Adrenal gland (tissue), 5 donors: ENCODE data around the gene CTSH.

Experiments used
- POLR2A ChIP-seq, 2 donors: fragments of 450-650 bp; IDR thresholded peaks; one replicate each; pipeline ENCODE4 v1.6.1; 2017; ENCODE audit warnings: antibody characterized with exemption in 2 of 2, mild to moderate bottlenecking in 2 of 2, moderate library complexity in 1 of 2
- TF ChIP-seq, protein P1 (sequence below), 6 experiments: fragments of 450-650 bp in 4 of 6; fragments of 200-600 bp in 2 of 6; sonication (generic) in 1 of 6; IDR thresholded peaks; 1 replicate in 5 of 6; 2 replicates in 1 of 6; pipeline versions ENCODE4 v1.5.1 to v1.8.0; 2016 to 2021; ENCODE audit warnings: antibody characterized with exemption in 6 of 6, mild to moderate bottlenecking in 2 of 6, moderate library complexity in 1 of 6
- donor health status: DM: no; HTN: no; CAD: no.

DNA sequence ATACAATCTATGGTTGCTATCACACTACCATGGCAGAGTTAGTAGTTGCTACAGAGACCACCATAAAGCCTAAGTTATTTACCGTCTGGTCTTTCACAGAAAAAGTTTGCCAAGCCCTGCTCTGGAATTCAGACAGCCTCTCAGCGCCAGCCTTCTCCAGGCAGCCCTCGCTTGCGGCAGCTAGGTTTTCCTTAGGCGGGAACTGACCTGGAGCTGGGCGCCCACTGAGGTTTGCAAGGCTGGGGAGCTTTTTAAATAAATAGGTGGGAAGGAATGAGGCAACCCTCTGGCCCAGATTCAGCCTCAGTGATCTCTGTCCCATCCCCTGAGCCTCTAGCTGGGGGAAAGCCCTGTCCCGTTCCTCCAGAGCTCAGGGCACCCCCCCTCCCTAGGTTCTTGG is 1.2 kb downstream of the CTSH start:
- TF ChIP-seq, protein P1, sequence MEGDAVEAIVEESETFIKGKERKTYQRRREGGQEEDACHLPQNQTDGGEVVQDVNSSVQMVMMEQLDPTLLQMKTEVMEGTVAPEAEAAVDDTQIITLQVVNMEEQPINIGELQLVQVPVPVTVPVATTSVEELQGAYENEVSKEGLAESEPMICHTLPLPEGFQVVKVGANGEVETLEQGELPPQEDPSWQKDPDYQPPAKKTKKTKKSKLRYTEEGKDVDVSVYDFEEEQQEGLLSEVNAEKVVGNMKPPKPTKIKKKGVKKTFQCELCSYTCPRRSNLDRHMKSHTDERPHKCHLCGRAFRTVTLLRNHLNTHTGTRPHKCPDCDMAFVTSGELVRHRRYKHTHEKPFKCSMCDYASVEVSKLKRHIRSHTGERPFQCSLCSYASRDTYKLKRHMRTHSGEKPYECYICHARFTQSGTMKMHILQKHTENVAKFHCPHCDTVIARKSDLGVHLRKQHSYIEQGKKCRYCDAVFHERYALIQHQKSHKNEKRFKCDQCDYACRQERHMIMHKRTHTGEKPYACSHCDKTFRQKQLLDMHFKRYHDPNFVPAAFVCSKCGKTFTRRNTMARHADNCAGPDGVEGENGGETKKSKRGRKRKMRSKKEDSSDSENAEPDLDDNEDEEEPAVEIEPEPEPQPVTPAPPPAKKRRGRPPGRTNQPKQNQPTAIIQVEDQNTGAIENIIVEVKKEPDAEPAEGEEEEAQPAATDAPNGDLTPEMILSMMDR (IDR thresholded peaks at IDR 0.05), result no peak
- no peak for TF ChIP-seq POLR2A (IDR thresholded peaks at IDR 0.05)
